HG03342 (cell line): ENCODE measurements around the gene SLC22A13.
"Not testable (repeated sequence)": the region's sequence is repeated elsewhere in the genome, so short reads cannot be mapped to it uniquely, and the experiment has no call there.

Experiments
- ATAC-seq: cut with Tn5 transposase; IDR thresholded peaks from one replicate; pipeline ENCODE4 v1.9.1; 2021; ENCODE audit warnings: mild to moderate bottlenecking, moderate library complexity; ENCODE audit not compliant: unreplicated experiment

SLC22A13 gene, protein sequence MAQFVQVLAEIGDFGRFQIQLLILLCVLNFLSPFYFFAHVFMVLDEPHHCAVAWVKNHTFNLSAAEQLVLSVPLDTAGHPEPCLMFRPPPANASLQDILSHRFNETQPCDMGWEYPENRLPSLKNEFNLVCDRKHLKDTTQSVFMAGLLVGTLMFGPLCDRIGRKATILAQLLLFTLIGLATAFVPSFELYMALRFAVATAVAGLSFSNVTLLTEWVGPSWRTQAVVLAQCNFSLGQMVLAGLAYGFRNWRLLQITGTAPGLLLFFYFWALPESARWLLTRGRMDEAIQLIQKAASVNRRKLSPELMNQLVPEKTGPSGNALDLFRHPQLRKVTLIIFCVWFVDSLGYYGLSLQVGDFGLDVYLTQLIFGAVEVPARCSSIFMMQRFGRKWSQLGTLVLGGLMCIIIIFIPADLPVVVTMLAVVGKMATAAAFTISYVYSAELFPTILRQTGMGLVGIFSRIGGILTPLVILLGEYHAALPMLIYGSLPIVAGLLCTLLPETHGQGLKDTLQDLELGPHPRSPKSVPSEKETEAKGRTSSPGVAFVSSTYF

DNA sequence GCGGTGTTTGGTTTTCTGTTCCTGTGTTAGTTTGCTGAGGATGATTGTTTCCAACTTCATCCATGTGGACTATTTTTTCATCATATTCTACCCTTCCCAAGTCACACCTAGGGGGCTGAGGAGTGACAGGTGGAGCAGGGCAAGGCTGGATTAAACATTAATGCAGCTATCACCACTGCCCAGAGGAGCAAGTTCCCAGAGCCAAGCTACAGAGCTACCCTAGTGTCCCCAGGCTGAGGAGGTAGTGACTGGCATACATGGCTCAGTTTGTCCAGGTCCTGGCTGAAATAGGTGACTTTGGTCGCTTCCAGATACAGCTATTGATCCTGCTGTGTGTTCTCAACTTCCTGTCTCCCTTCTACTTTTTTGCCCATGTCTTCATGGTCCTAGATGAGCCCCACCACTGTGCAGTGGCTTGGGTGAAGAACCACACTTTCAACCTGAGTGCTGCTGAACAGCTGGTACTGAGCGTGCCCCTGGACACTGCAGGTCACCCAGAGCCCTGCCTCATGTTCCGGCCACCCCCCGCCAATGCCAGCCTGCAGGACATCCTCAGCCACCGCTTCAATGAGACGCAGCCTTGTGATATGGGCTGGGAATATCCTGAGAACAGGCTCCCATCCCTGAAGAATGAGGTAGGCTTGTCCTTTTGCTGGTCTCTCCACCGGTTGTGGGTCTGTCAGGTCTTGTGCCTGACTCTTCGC lies at the start of gene SLC22A13:
Gene SLC22A13, plus strand, starts transcription at position 209 of the 704 bp plus-strand sequence. Its CDS starts 49 bp downstream, at position 258.
- no peak for ATAC-seq

DNA sequence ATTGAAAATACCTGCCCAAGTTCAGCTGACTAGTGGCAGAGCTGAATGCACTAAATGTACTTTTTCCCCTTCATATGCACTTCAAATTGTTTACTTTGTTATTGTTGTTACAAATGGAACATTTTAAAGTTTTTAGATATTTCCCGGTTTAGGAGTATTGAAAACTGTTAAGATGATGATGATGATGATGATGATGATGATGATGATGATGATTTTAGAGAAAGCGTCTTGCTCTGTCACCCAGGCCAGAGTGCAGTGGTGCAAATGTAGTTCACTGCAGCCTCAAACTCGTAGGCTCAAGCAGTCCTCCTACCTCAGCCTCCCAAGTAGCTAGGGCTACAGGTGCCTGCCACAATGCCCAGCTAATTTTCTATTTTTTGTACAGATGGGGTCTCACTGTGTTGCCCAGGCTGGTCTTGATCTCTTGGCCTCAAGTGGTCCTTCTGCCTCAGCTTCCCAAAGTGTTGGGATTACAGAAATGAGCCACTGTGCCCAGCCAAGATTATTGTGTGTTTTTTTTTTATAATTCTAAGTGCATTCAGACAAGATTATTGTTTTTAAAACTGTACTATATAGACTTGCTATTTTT lies 45.9 kb upstream of the SLC22A13 start:
- ATAC-seq, result no peak

DNA sequence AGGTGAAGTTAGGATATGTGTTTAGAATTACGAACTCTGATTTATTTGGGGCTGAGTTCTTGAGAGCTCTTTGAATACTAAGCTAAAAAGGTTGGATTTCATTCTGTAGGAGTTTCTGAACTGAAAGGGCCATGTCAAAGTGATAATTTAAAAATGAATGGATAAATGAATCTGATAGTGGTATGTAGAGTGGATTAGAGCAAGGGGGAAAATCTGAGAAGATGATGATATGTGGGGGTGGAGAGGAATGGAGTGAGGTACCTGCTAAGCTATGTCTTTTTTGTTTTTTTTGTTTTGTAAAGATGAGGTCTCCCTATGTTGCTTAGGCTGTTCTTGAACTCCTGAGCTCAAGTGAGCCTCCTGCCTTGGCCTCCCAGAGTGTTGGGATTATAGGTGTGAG lies 44.6 kb upstream of the SLC22A13 start:
- no peak for ATAC-seq

DNA sequence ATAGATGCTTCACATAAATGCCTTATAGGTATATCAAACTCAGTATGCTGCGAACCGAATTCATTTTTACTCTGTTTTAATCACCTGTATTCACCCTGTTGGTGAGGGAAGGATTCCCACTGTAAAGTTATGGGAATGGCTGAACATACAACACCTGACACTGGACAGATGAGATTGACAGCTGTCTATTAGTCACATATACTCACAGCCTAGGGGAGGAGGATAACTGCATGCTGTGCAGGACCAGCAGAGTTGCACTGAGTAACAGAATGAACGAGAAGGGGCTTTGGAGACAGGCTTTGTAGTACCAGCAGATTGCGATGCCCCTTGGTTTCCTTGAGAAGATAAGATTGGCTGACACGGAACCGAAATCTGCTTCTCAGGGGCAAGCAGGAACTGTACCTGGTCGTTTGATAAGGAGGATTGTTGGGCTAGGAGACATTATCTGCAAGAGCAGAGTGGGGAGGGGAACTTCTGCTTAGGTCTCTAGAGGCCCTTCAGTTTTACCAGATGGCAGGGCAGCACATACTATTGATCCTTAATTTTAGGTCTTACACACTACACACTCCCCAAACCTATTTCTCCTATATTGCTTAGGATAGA lies 43.5 kb upstream of the SLC22A13 start:
- no peak for ATAC-seq

DNA sequence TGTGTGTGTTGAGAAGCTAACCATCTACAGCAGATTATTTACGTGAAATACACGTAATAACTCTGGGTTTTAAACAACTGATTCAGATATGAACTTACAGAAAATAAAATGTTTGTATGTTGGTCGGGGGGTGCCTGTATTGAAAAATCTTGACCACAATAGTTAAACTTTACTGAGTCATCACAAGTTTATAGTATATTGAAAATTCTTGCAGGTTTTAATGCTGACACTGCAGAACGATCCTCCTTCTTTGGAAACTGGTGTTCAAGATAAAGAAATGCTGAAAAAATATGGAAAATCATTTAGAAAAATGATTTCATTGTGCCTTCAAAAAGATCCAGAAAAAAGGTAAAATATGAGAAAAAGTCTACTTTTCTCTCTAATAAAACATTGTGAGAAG lies 41.3 kb upstream of the SLC22A13 start:
- ATAC-seq, result no peak

DNA sequence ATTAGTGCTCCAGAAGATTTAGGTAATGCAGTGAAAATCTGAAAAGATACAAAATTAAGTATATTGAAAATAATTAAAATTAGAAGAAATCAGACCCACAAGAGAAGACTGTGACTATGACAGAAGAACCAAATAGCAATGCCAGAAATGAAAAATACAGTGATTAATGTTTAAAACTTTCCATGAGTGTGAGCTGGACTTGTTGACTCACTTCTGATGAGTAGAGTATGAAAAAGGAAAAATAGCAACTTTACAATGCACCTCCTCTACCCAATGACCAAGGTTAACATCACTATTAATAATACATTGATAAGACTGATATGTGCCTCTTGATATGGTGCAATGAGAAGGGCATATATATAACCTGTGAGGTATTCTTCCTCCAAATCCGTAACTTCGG lies 39.3 kb upstream of the SLC22A13 start:
- no peak for ATAC-seq

DNA sequence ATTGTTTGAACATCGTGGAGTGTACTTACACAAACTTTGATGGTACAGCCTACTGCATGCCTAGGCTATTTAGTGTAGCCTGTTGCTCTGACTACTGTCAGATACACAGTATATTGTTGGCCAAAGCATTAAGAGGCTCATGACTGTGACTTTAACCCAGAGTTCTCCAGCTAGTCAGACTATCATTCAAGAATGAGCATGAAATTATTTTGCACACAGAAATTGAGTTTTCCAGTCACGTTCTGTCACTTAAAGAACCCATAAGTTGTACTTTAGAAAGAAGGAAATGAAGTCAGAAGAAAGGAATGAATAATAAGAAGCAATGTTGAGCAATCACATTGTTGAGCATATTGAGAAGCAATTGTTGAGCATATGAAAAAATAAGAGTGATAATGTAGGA lies 37.6 kb upstream of the SLC22A13 start:
- no peak for ATAC-seq

DNA sequence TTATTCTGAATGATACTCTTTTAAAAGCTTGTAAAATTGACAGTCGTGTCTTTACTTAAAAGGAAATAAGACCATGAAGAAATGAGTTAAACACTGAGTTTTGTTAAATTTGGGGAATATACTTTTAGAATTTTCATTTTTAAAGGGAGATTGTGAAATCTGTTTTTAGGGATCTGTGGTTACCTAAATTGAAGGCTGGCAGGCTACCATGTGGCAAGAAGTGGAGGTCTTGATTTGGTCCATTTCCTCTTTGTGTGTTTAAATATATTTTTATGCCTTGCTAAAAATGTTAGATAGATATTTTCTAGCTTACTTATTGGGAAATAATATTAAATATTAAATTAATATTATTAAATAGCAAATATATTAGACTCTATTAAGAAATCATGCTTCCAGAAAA lies 36.6 kb upstream of the SLC22A13 start:
- ATAC-seq, result no peak

DNA sequence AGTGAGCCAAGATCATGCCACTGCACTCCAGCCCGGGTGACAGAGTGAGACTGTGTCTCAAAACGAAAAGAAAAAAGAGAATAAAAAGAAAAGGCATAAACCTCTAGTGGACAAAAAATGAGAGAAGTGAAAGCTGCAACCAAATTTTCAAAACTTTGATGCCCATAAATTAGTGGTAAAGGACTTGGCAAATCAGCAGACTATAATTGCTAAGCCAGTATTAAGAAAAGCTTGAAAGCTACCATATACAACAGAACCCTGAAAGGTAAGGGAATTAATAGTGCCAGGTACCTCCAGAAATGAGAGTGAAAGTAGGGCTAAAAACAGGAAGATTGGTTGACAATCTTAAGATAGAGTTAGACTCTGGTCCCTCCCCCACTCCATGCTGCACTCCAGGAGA lies 32.9 kb upstream of the SLC22A13 start:
- ATAC-seq, result no peak

DNA sequence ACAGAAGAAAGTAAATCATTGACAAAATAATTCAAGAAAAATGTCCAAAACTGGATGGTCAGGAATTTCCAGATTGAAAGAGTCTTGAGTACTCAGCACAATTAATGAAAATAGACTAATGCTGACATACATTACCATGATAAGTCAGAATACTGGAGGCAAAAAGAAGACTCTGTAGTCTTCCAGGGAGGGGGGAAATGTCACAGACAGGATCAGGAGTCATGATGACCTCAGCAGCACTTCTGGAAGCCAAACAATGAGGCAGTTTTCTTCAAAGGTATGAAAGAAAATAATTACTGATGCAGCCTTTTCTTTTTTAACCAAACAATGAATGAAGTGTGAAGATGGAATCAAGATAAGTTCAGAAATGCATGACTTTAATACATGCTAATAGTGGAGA lies 30.1 kb upstream of the SLC22A13 start:
- no peak for ATAC-seq

DNA sequence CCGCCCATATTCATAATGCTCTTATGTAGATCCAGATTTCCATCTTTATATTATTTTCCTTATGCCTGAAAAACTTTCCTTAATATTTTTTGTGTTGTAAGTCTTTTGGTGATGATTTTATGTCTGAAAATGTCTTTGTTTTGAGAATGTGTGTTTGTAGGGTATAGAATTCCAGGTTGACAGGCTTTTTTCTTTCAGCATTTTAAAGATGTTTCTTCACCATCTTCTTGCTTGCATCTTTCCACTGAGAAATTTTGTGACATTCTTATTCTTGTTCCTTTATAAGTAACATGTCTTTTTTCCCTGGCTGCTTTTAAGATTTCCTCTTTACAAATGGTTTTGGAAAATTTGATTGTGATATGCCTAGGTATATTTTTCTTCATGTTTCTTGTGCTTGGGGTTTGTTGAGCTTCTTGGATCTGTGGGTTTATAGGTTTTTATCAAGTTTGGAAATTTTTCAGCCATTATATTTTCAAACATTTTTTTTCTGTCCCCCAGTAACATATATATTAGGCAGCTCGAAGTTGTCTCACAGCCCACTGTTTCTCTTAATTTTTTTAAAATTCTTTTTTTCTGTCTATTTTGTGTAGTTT lies 27.1 kb upstream of the SLC22A13 start:
- ATAC-seq, result no peak

DNA sequence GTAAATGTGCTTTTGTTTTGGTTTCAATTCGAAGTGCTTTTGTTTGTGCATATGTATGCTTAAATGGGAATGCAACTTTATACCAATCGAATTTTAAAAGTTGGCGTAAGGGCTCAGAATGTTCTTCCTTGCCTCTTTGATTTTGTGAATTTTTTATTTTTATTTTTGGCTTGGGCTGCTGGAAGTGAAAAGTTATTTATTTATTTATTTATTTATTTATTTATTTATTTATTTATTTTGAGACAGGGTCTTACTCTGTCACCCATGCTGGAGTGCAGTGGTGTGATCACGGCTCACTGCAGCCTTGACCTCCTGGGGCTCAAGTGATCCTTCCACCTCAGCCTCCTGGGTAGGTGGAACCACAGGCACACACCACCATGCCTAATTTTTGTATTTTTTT lies 22.8 kb upstream of the SLC22A13 start:
- ATAC-seq, result not testable (repeated sequence)

DNA sequence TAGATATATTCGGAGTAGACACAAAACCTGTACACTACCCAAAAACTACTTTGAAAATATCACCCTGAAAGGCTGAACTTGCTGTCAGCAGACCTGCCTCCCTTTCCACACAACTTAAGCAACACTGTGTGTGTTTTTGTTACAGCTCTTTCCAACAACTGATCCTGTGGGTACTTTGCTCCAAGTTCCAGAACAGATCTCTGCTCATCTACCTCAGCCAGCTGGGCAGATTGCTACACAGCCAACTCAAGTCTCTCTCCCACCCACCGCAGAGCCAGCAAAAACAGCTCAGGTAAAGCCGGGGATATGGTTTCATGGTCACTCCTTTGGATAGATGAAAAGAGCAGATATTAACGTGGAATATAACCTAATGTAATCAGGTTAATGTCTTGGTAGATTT lies 19.7 kb upstream of the SLC22A13 start:
- no peak for ATAC-seq

DNA sequence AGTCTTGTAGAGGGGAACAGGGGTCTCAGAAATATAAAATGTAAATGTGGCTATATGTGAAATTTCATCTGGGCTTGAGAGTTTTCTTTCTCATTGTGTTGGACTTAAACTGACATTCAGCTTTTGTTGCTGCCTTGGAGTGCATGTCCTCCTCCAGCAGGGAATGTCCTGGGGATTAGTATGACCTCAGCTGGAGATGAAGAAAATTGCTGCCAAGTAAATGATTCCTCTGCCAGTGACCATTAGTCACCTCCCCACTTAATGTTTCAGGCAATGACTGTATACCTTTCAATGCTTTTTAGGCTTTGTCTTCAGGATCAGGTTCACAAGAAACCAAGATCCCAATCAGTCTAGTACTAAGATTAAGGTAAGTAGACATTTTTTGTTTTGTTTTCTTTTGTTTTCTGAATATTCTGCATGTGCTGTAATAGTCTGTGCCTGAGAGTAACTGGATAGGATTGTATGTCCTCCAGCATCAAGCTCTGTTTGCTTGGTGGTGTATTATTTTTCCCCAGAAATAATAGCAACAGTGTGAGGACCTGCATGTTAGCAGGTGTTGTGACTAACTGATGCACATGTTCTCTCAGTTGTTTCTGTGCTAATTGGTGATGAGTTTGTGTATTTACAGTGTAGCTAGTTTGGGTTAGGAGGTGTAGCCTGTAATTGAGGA lies 18.1 kb upstream of the SLC22A13 start:
- ATAC-seq, result no peak

DNA sequence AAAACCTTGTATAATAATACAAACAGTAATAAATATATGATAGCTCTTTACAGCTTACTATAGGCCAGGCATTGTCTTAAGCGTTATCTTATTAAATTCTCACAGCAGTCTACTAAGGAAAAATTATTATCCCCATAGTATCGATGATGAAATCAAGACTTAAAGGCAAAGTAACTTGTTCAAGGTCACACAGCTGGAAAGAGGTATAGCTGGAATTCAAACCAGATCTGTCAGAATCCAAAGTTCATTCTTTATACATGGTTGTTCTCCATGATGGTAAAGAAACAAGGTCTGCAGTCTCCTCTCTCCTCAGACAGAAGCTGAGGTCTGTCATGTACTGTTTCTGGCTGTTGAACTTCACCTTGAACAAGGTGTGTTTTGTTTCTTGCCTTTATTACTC lies 15.4 kb upstream of the SLC22A13 start:
- ATAC-seq, result no peak

DNA sequence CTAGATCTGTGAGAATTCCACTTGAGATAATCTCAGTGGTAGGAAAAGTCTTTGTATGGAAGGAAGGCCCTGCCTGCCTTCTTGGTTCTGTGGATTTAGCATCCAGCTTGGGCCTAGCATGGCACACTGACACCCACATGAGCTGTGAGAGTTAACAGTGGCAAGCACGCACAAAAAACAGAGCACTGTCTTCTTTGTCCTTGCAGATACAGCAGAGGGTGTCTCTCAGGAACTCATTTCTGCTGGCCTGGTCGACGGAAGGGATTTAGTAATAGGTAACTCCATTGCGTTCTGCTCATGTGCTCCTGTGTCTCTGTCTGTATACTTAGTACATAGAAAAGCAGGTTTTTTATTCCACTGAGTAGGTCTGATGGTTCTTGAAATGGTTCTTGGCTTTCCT lies 14.4 kb upstream of the SLC22A13 start:
- no peak for ATAC-seq

DNA sequence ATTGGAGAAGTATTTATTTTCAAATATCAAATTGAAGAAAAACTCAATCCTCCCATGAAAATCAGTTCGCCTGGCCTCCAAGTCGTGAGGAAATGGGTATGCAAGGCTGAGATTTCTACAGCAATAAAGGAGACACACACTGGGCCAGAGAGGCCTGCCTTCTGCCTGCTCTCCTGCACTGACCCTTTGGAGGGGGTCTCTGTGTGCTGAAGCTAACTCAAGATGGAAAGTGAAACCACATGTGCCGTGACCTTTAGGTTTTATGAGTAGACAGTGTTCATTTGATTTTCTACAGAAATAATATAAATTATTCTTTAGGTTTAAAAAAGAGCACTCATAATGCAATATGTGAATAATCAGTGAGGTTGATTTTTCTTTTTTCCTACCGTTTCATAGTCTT lies 11.9 kb upstream of the SLC22A13 start:
- ATAC-seq, result no peak

DNA sequence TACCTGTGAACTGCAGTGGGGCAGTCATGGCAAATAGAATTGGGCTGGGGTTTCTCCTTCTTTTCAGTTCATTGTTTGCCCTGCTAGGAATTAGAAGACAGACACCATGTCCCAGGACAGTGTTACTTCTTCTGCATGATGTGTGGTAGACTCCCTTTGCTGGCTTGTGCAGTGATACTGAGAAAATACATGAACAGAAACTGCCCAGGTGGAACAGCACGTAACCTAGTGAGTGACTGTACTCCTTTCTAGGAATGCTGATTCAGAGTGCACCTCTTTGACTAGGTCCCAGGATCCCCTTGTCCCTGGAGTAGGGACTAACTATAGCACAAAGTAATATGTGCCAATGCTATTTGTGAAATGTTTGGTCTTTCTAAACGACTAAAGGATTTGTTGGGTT lies 10.7 kb upstream of the SLC22A13 start:
- ATAC-seq, result no peak

DNA sequence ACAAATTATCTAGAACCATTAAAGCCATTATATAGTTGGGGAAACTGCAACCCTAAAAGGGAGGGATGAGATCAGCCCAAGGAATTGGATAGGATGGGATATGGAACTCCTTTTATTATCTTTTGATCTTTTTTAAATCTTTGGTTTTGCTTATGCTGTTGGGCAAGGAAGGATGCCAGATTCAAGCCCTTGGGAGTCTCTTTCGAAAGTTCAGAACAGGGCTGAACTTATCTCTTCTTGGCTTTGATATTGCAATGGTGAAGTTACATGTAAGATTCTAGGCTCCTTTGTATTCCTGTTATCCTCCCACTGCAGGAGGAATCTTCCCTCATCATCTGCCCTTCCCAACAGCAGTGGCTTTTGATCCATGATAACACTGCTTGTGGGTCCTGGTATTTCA lies 10.0 kb upstream of the SLC22A13 start:
- ATAC-seq, result no peak

DNA sequence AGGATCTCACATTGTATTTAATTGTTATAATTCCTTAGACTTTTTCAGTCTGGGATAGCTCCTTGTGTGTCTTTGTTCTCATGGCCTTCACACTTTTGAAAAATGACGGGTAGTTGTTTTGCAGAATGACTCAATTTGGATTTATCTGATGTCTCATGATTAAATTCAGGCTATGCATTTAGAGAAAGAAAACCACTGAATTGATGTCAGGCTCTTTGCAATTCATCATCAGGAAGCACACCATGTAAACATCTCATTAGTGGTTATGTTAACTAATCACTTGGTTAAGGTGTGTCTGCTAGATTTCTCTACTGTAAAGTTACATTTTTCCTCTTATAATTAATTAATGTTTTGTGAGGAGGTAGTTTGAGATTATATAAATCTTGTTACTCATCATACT lies 8.0 kb upstream of the SLC22A13 start:
- ATAC-seq, result no peak
